Suprapubic skin (tissue), 4 donors: ENCODE results near the gene CASK.

Experiments
- POLR2A ChIP-seq, 2 donors: fragments of 450-650 bp; IDR thresholded peaks; one replicate each; pipeline ENCODE4 v1.6.1; 2017; ENCODE audit warnings: antibody characterized with exemption in 2 of 2, mild to moderate bottlenecking in 2 of 2, moderate library complexity in 2 of 2
- POLR2AphosphoS5 ChIP-seq, 3 donors: sonication (generic); formaldehyde crosslinking; IDR thresholded peaks; one replicate each; pipeline ENCODE4 v1.6.1; 2017; ENCODE audit warnings: antibody characterized with exemption in 3 of 3
- TF ChIP-seq, protein P1 (sequence below), 2 donors: fragments of 200-600 bp in 1 of 2; fragments of 450-650 bp in 1 of 2; sonication (generic) in 1 of 2; IDR thresholded peaks; one replicate each; pipeline ENCODE4 v1.5.1; 2016 to 2019; ENCODE audit warnings: antibody characterized with exemption in 2 of 2, mild to moderate bottlenecking in 1 of 2, moderate library complexity in 1 of 2

DNA sequence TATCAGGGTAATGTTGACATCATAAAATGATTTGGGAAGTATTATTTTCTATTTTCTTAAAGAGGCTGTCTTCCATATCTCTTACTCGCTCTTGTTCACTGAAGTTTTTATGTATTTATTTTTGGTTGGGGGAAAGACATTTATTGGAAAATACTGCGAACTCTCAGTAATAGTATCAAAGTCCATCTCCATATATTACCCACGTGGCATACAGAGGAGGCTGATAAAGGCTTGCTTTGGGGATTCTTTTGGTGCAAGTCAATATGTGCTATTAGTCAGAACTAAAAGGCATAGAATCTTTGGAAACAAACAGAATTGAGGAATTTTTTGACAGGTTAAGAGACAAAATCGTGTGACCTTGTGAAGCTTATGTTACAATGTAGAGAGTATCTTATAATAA lies 374.9 kb downstream of the CASK start:
- TF ChIP-seq POLR2A (IDR thresholded peaks at IDR 0.05) (no peak), POLR2AphosphoS5 (IDR thresholded peaks at IDR 0.05) (no peak)
- TF ChIP-seq, protein P1, sequence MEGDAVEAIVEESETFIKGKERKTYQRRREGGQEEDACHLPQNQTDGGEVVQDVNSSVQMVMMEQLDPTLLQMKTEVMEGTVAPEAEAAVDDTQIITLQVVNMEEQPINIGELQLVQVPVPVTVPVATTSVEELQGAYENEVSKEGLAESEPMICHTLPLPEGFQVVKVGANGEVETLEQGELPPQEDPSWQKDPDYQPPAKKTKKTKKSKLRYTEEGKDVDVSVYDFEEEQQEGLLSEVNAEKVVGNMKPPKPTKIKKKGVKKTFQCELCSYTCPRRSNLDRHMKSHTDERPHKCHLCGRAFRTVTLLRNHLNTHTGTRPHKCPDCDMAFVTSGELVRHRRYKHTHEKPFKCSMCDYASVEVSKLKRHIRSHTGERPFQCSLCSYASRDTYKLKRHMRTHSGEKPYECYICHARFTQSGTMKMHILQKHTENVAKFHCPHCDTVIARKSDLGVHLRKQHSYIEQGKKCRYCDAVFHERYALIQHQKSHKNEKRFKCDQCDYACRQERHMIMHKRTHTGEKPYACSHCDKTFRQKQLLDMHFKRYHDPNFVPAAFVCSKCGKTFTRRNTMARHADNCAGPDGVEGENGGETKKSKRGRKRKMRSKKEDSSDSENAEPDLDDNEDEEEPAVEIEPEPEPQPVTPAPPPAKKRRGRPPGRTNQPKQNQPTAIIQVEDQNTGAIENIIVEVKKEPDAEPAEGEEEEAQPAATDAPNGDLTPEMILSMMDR (IDR thresholded peaks at IDR 0.05), result no peak
